GM12873 (cell line): Measurements from ENCODE around the gene ATPAF1.

Experiments
- CTCF ChIP-seq: IDR thresholded peaks from 2 replicates; pipeline ENCODE4 v1.5.1; 2012; ENCODE audit warnings: low read depth, mild to moderate bottlenecking, moderate library complexity, low read length, control low read depth; ENCODE audit not compliant: insufficient read depth; ENCODE audit errors: missing control alignments

The ATPAF1 gene

DNA sequence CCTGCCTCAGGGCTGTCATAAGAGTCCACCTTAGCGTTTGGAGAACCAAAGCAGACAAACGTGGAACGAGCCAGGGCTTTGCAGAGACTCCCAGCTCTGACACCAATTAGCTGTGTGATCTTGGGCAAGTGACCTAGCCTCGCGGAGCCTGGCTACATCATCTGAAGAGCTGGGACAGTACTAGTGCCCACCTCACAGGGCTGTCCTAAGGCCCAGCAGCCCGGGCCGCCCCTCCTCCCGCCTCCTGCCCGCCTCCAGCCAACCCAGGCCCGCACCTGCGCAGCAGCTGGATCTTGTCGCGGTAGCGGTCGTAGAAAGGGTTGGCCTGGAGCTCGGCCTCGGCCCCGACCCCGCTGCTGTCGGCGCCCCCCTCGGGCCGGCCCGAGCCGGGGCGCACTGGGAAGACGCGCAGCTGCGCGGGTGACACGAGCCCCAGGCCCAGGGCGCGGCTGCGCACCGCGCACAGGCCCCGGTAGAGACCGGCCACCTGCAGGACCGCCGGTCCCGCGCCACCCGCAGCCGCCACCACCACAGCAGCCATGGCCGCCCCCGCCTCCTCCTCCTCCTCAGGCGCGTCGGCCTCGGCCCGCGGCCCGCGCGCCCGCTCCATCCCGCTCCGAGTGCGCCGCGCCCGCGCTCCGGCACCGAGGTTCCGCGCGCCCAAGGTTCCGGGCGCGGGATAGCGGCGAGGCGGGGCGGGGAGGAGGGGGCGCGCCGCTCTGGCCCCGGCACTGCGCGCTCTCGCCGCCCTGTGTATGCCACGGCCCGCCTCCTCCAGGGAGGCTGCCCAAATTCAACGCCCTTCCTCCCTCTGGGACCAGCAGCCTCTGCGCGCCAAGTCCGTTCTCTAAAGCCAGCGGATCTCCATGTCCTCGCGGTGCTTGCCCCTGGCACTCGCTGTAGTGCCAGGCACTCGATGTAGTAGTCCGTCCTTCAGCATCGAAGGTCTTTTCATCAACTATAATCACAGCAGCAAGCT, at the start of gene ATPAF1:
ATPAF1 (minus strand) TSS at position 583 of the 979 bp plus-strand sequence; CDS start at position 541, 42 bp downstream.
- no peak for TF ChIP-seq CTCF

DNA sequence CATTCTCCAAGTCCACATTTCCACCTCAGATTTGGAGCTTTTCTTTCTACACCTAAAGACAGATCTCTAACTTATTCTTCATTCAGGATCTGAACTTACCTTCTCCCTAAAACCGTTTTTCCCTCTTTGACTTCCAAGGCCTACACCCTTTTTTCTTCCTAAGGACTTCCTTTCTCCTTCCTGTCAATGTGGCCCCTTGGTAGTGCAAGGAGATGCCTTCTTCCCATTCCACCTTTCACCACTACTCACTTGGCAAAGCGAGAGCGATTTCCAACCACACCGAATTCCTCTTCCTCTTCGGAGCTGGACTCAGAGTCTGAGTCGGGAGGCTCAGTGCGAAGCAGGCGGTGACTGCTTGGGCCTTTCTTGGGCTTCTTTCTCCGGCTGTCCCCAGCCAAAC, 49.5 kb upstream of the ATPAF1 start:
- TF ChIP-seq CTCF, result no peak

- no peak for TF ChIP-seq CTCF
Observed at GRCh38 chr1:46714976-46715375, 46.8 kb upstream of the ATPAF1 start.

GRCh38 chr1:46708121-46708520, 40.0 kb upstream of the ATPAF1 start:
- no peak for TF ChIP-seq CTCF

DNA sequence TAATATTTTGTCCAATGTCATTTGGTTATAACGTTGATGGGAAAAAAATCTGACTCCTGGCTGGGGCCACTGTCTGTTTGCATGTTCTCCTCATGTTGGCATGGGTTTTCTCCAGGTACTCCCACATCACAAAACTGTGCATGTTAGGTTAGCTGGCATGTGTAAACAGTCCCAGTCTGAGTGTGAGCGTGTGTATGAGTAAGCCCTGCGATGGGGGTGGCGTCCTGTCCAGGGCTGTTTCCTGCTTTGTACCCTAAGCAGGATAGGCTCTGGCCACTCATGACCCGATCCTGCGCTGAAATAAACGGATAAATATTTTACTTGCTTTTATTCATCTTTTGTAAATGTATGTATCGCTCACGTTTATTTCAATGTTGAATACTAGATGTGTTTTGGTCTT, 37.2 kb upstream of the ATPAF1 start:
- TF ChIP-seq CTCF, result no peak

DNA sequence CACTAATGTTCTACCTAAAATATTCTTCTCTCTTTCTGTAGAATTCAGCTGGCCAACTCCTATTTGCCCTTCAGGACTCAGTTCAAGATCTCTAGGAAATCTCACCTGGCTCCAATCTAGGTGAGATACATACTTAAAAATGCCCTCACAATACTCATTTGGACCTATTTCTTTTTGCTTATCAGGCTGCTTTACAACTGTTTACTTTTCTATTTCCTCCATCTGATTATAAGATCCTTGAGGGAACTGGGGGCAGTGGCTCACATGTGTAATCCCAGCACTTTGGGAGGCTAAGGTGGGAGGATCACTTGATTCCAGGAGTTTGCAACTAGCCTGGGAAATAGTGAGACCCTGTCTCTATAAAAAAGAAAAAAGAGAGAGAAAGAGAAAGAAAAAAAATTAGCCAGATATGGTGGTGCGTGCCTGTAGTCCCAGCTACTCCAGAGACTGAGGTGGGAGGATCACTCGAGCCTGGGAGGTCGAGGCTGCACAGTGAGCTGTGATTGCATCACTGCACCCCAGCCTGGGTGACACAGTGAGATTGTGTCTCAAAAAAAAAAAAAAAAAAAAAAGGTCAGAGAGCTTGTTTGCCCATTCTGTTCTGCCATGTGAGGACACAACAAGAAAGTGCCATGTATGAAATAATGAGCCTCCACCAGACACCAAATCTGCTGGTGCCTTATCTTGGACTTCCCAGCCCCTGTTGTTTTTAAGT, 35.9 kb upstream of the ATPAF1 start:
- no peak for TF ChIP-seq CTCF

GRCh38 chr1:46699666-46700065, 31.5 kb upstream of the ATPAF1 start:
- TF ChIP-seq CTCF, result no peak
